Epithelial cell of esophagus (primary cell): Measurements from ENCODE around the gene SRPK3.

Source experiments
- DNase-seq: peaks from one replicate; pipeline ENCODE4 v3.0.0; 2010; ENCODE audit warnings: low read depth
- H3K4me3 ChIP-seq: 2 replicates; pipeline ENCODE4 v1.5.1; 2011; ENCODE audit warnings: mild to moderate bottlenecking, low read length, control low read depth
- CTCF ChIP-seq: IDR thresholded peaks from 2 replicates; pipeline ENCODE4 v1.5.1; 2011; ENCODE audit warnings: low read depth, mild to moderate bottlenecking, low read length, control low read depth, inconsistent platforms; ENCODE audit not compliant: insufficient read depth; ENCODE audit errors: missing control alignments

The SRPK3 gene

GRCh38 chrX:153762626-153763173 lies 18.1 kb upstream of the SRPK3 start:
- no peak overlapping the region for H3K4me3 ChIP-seq
- no peak for TF ChIP-seq CTCF
- no peak for DNase-seq

GRCh38 chrX:153763298-153763932 lies 17.4 kb upstream of the SRPK3 start:
- no peak overlapping the region for H3K4me3 ChIP-seq
- no peak for DNase-seq
- TF ChIP-seq CTCF, result no peak

- DNase-seq, result peak; percentile 88
- H3K4me3 ChIP-seq, result peak within 1 kb of the TSS; percentile 57
- TF ChIP-seq CTCF, result peak; percentile 75
Observed at GRCh38 chrX:153763989-153764755, 16.7 kb upstream of the SRPK3 start, which contains the start of gene PLXNB3. Gene PLXNB3, plus strand, starts transcription at chrX:153764249. Its CDS starts 1,287 bp downstream, at chrX:153765536.

GRCh38 chrX:153764786-153765137 lies 16.1 kb upstream of the SRPK3 start:
- peak overlapping the region; percentile 57 for H3K4me3 ChIP-seq
- no peak for TF ChIP-seq CTCF

GRCh38 chrX:153765138-153766079 lies 15.4 kb upstream of the SRPK3 start:
- DNase-seq, result no peak
- H3K4me3 ChIP-seq, result peak overlapping the region; percentile 57
- TF ChIP-seq CTCF, result no peak

More at GRCh38 chrX:153764786-153765137, 16.1 kb upstream of the SRPK3 start:
- DNase-seq, result no peak

- TF ChIP-seq CTCF, result no peak
- H3K4me3 ChIP-seq, result peak overlapping the region; percentile 14
- peak; percentile 63 for DNase-seq
Observed at GRCh38 chrX:153766098-153766817, 14.6 kb upstream of the SRPK3 start.
